Osteocyte (in vitro differentiated cells): ENCODE data around the gene EPN1. TPM values are rescaled to one million over a fixed set of nuclear protein-coding genes. Genes with fewer than 3 reads are reported as not detected.

Experiments
- DNase-seq: peaks from one replicate; pipeline ENCODE4 v3.0.0; 2021; ENCODE audit warnings: mixed read lengths; ENCODE audit not compliant: unreplicated experiment; ENCODE audit errors: extremely low spot score
- H3K27ac Mint-ChIP-seq: one replicate; pipeline ENCODE4 v1.8.0; 2021; ENCODE audit warnings: mild to moderate bottlenecking, mixed read lengths; ENCODE audit not compliant: unreplicated experiment
- H3K27me3 Mint-ChIP-seq: one replicate; pipeline ENCODE4 v1.8.0; 2021; ENCODE audit warnings: mixed read lengths; ENCODE audit not compliant: unreplicated experiment
- H3K36me3 Mint-ChIP-seq: one replicate; pipeline ENCODE4 v1.8.0; 2021; ENCODE audit warnings: mixed read lengths; ENCODE audit not compliant: unreplicated experiment
- H3K4me1 Mint-ChIP-seq: one replicate; pipeline ENCODE4 v1.8.0; 2021; ENCODE audit warnings: mixed read lengths; ENCODE audit not compliant: unreplicated experiment
- H3K4me3 Mint-ChIP-seq: one replicate; pipeline ENCODE4 v1.8.0; 2021; ENCODE audit warnings: mild to moderate bottlenecking, moderate library complexity, mixed read lengths; ENCODE audit not compliant: unreplicated experiment
- H3K9me3 Mint-ChIP-seq: one replicate; pipeline ENCODE4 v1.8.0; 2021; ENCODE audit warnings: mixed read lengths; ENCODE audit not compliant: unreplicated experiment
- CTCF ChIP-seq: fragments of 200-600 bp; sonication (generic); IDR thresholded peaks from 2 replicates; pipeline ENCODE4 v1.5.0; 2021; ENCODE audit warnings: antibody characterized with exemption, mild to moderate bottlenecking, moderate library complexity
- total RNA-seq: library from RNA; stranded (reverse); gene quantifications from 2 replicates; pipeline ENCODE4 v1.2.1, GENCODE V29; 2021

The EPN1 gene
- total RNA-seq, 1 donor from 2014 or later, result 142 TPM

DNA sequence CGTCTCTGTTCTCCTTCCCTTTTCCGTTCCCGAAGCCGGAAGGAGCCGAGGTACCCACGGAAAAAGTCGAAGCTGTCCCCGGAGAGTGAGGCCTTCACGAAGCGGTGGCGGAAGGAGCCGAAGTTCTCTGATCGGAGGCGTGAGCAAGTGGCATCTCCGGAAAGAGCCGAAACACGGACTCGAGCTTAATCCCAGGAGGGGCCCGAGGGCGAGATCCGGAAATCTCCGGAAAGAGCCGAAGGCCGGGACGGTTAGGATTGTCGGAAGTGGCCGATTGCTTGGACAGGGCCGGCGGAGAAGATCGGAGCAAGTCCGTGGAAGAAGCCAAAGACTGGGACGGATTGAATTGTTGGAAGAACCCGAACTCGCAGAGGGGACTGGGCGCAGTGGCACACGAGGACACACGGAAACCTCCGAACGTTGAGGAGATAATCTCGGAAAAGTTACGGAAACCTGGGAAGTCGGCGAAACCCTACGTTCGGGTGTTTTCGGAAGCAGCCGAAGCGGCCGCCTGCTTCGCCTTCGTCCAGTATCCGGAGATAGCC, 20.6 kb upstream of the EPN1 start:
- H3K4me3 Mint-ChIP-seq, result peak overlapping the region; percentile 96
- DNase-seq, result peak; percentile 100
- H3K4me1 Mint-ChIP-seq, result peaks cover 43% of the 10 kb centered on the region
- peak overlapping the region; percentile 100 for H3K27ac Mint-ChIP-seq
- TF ChIP-seq CTCF, result no peak
- H3K9me3 Mint-ChIP-seq, result no peaks in the 10 kb centered on the region
- peaks cover 11% of the 10 kb centered on the region for H3K36me3 Mint-ChIP-seq
- no peaks in the 10 kb centered on the region for H3K27me3 Mint-ChIP-seq

- peak within 1 kb of the TSS; percentile 100 for H3K27ac Mint-ChIP-seq
- H3K4me3 Mint-ChIP-seq, result peak within 1 kb of the TSS; percentile 96
- H3K4me1 Mint-ChIP-seq, result peaks cover 43% of the 10 kb centered on the region
- peaks cover 13% of the 10 kb centered on the region for H3K36me3 Mint-ChIP-seq
- H3K27me3 Mint-ChIP-seq, result no peaks in the 10 kb centered on the region
- no peak for TF ChIP-seq CTCF
- no peaks in the 10 kb centered on the region for H3K9me3 Mint-ChIP-seq
- peak; percentile 99 for DNase-seq
These were observed 20.0 kb upstream of the EPN1 start, which contains the start of gene U2AF2 for GRCh38 chr19:55654868-55655647. U2AF2 (plus strand) TSS chr19:55655035; CDS start chr19:55655105, 70 bp downstream.

GRCh38 chr19:55655648-55656040, 19.4 kb upstream of the EPN1 start:
- Mint-ChIP-seq H3K27ac (peak overlapping the region; percentile 92), H3K4me1 (peaks cover 37% of the 10 kb centered on the region), H3K9me3 (no peaks in the 10 kb centered on the region), H3K36me3 (peaks cover 8% of the 10 kb centered on the region), H3K27me3 (no peaks in the 10 kb centered on the region), H3K4me3 (peak overlapping the region; percentile 96)
- DNase-seq, result no peak
- no peak for TF ChIP-seq CTCF

DNA sequence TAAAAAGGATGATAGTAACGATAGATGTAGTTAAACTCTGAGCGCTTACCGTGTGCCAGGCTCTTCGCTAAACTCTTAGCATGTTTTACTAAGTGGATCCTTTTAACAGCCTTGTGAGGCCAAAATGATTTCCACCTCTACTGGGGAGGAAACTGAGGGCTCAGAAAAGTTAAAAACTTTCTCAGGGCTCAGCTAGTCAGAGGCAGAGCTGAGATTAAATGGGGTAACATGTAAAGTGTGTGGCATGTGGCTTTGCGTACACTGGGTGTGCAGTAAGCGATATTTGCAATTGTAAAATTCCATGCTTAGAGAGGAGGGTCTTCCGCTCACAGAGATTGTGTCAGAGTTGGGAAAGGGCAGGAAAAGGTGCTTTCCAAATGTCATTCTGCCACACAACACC, 18.5 kb upstream of the EPN1 start:
- Mint-ChIP-seq H3K9me3 (no peaks in the 10 kb centered on the region), H3K4me3 (peak overlapping the region; percentile 96), H3K36me3 (peaks cover 4% of the 10 kb centered on the region), H3K4me1 (peaks cover 34% of the 10 kb centered on the region), H3K27me3 (no peaks in the 10 kb centered on the region), H3K27ac (peak overlapping the region; percentile 92)
- no peak for TF ChIP-seq CTCF
- DNase-seq, result no peak

- no peak for DNase-seq
- no peaks in the 10 kb centered on the region for H3K27me3 Mint-ChIP-seq
- H3K9me3 Mint-ChIP-seq, result no peaks in the 10 kb centered on the region
- peak overlapping the region; percentile 58 for H3K4me3 Mint-ChIP-seq
- no peak overlapping the region for H3K27ac Mint-ChIP-seq
- no peak for TF ChIP-seq CTCF
- peaks cover 34% of the 10 kb centered on the region for H3K4me1 Mint-ChIP-seq
- peaks cover 7% of the 10 kb centered on the region for H3K36me3 Mint-ChIP-seq
These were observed 17.9 kb upstream of the EPN1 start for GRCh38 chr19:55656988-55657747.
